DLD1 (cell line): ENCODE measurements around the gene SIDT1.

ENCODE experiments used
- in situ Hi-C: cut with HindIII; loops from 2 replicates; pipeline ENCODE4 v1.10.0; 2017; ENCODE audit warnings: low sequenced_read_pairs

SIDT1 gene

GRCh38 chr3:113590983-113591382, 58.6 kb downstream of the SIDT1 start:
- in situ Hi-C loops: no loop called here

DNA sequence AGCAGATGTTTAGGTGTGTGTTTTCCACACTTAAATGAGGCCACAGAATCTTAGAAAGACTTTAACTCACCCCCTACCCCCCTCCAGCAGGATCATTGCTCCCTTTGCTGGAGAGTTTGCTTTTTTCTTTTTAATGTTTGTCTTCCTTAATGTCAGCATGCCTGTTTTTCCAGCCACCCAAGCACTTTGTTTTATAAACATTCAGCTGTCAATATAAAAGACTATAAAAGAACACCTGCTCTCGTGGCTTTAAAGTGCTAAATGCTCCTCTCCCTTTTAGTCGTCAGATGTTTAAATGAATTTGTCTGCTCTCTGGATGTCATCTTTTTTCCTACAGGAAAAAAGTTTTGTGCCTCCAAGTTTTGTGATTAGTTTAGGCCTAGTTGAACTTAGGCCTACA, 61.7 kb downstream of the SIDT1 start:
- in situ Hi-C loops: no loop called here

DNA sequence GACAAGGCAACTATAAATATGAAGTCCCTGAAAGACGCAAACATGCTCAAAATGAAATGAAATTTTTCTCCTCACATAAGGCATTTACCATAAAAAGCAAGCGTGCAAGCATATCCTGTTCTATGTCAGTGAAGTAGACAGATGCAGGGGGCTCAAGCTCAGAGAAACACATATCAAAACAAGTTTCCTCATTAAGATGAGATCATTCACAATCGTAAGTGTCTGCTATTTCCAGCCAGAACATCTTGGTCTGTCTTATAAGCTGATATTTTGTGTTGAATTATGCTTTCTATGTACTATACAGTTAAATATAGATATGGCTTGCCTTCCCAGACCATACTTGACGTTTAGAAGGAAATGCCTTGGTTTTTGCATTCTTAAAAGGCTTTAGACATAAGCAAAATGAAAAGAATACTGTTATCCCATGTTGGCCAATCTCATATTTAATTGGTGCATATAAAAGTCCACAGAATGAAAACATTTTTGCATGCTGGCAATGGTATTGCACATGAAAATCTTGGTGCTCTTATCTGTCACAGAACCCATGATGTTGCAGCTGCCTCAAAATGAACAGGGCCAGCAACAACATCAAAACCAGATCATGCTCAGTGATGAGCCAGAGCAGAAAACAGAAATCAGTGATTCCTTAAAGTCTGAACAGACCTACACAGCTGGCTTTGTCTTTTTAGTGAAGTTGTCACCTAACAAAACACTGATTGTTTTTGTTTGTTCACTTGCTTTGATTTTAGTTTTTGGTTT, 65.4 kb downstream of the SIDT1 start:
- in situ Hi-C loops: no loop called here

- in situ Hi-C loops: no loop called here
Measured at GRCh38 chr3:113600418-113601182, 68.2 kb downstream of the SIDT1 start.

- in situ Hi-C loops: no loop called here
Measured at GRCh38 chr3:113601240-113601639, 68.9 kb downstream of the SIDT1 start.

GRCh38 chr3:113602256-113602655, 69.9 kb downstream of the SIDT1 start:
- in situ Hi-C loops: no loop called here

- in situ Hi-C loops: no loop called here
Measured at GRCh38 chr3:113602836-113603235, 70.5 kb downstream of the SIDT1 start.

- in situ Hi-C loops: no loop called here
Measured at GRCh38 chr3:113606539-113607218, 74.3 kb downstream of the SIDT1 start.

DNA sequence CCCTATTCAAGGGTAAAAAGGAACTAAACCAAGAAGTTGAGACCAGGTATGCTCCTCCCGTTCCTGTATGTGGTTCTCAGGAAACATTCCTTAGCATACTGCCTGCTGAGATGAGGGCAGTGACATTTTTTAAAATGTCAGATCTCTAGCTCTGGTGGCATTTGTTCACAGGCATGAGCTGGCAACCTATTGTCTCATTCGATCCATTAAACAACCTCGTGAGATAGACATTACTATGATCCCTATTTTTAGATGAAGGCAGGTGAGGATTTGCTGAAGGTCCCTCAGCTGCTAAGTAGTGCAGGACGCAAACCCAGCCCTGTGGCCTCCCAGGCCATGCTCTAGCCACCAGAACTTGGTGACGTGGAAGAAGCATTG, 74.9 kb downstream of the SIDT1 start:
- in situ Hi-C loops: no loop called here

GRCh38 chr3:113614402-113614801, 82.0 kb downstream of the SIDT1 start:
- in situ Hi-C loops: no loop called here

- in situ Hi-C loops: no loop called here
Measured at GRCh38 chr3:113615976-113616375, 83.6 kb downstream of the SIDT1 start.

GRCh38 chr3:113617726-113618125, 85.4 kb downstream of the SIDT1 start:
- in situ Hi-C loops: no loop called here

DNA sequence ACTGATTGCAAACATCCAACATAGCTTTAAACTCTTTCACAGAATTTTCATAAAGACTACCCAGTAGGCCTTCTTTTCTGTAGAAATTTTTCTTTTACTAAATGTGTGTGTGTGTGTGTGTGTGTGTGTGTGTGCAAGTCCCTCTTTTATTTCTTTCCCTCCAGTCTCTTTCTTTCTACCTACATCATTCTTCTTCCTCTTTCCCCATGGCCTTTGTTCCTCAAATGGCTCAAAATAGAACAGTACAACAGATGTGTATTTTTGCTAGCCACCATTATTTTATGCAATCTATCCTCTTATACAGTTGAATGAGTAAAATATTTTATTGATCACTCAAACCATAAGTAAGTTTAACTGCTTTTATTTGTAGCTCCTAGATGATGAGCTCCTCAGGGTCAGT, 87.7 kb downstream of the SIDT1 start:
- in situ Hi-C loops: loop anchor here (10.0 kb wide), 1 partner anchor 125 kb away; no protein-coding TSS in a partner anchor

- in situ Hi-C loops: loop anchor here (10.0 kb wide), 1 partner anchor 129 kb away; no protein-coding TSS in a partner anchor
Measured at GRCh38 chr3:113623324-113623723, 91.0 kb downstream of the SIDT1 start.

DNA sequence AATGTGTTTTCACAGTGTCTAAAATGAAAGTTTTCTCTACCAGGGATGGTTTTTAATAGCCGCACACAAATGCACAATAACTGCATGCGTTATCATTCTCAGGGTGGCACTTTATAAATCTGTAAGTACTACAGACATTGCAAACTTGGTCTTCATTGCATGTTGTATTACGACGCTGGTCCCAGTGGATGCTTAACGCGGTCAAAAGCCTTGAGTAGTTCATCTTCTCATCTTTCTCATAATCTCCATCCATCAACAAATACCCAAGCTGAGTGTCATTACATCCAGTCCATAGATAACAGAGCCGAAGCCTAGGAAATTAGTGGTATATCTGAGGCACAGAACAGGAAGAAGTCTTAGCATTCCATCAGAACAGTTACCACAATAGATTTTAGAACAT, 91.5 kb downstream of the SIDT1 start:
- in situ Hi-C loops: loop anchor here (10.0 kb wide), 1 partner anchor 129 kb away; no protein-coding TSS in a partner anchor

DNA sequence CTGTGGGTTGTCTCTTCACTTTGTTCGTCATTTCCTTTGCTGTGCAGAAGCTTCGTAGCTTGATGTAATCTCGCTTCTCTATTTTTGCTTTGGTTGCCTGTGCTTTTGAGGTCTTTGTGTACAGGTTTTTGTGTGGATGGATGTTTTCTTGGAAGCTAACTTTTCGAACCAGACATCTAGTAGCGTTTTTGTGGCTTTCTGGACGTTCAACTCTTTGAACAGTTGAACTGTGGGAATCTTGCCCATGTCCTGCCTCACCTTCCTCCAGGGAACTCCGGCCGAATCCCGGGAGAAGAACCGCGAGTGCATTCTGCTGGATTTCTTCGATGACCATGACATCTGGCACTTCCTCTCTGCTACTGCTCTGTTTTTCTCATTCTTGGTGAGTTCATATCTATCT, 93.5 kb downstream of the SIDT1 start:
- in situ Hi-C loops: loop anchor here (10.0 kb wide), 1 partner anchor 131 kb away; no protein-coding TSS in a partner anchor

DNA sequence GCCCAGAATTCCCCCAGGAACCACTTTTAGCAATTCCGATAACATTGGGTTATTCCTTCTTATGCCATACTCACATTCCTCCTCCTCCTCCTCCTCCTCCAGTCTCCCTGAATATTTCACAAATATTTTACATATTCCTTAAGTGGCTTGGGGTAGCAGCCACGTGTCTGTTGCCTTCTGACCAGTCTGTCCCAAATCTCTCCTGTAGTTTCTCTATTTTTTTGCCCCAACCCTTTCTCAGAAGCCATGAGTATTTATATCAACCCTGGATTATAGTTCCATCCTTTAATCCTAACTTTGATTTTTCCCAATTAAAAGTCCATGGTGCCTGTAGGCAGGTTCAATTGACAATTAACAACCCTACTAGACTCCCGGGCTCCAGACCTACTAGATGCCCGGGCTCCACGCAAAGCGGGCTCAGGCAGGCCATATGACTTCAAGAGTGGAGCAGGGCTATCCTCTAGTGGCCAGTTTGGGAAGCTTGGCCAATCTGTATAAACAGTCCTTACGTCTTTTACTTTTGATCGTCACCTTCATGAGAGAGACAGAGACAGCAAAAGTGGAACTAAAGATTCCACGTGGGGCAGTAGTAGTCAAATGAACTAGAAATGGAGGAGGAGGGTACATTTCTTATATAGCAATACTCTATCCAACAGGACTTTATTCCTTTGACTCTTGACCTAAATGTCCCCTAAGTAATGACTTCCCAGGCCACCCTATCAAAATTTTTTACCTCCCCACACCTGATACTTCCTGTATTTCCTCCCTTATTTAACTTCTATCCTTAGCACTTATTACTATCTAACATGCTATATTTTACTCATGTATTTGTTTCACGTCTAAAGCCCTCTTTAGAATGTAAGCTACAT, 94.4 kb downstream of the SIDT1 start:
- in situ Hi-C loops: loop anchor here (10.0 kb wide), 1 partner anchor 132 kb away; no protein-coding TSS in a partner anchor

DNA sequence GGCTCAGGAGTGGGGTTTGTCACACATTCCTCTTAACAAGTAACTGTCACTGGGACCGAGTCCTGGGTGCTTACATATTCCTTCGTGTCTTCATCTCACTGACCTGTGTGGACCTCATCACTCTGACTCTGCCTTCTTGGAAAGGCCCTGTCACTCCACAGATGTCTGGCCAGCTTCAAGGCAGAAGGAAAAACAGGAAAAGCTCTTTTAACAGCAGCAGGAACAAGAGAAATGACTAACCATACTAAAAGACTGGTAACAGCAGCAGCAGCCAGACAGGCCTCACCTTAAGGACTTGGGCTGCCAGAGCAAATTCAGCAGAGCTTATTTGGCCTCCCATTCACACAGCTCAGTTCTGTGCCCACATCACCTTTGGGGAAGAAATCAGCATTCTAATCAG, 96.0 kb downstream of the SIDT1 start:
- in situ Hi-C loops: loop anchor here (10.0 kb wide), 1 partner anchor 134 kb away; no protein-coding TSS in a partner anchor

DNA sequence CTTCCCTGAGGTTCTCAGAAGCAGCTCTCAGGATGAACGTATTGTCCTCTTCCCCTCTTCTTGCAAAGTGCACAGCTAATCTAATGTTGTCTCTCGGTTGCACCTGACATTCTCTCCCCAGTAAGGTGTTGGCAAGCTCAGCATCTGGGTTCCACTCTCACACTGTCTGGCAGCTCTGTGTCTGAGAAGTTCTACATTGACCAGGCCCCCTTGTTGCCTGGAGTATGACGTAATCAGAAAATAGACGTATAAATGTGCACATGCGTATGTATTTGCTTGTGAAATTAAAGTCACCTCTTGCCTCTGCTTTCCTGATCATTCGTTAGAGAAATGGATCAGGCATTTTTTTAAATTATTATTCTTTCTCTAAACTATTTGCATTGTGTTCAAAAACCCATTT, 96.4 kb downstream of the SIDT1 start:
- in situ Hi-C loops: loop anchor here (10.0 kb wide), 1 partner anchor 134 kb away; no protein-coding TSS in a partner anchor
